Measurements from ENCODE around the gene IL16.

- TF ChIP-seq POLR2A (IDR thresholded peaks at IDR 0.05; ENCODE audit: low read depth, low read length) = no peak
- no peak for TF ChIP-seq POLR2AphosphoS5 (IDR thresholded peaks at IDR 0.05; ENCODE audit: low read depth, low read length)
- TF ChIP-seq TAF1 (IDR thresholded peaks at IDR 0.05; ENCODE audit: borderline replicate concordance, low read depth, low read length) = no peak
These were observed 10.9 kb upstream of the IL16 start for GRCh38 chr15:81185631-81186295.
